Measurements from ENCODE around the gene MIPOL1. TPM values are rescaled to one million over a fixed set of nuclear protein-coding genes. Genes with fewer than 3 reads are reported as not detected.

MIPOL1 gene
- total RNA-seq, 2 experiments from 2014 or later = 0.15 TPM; not detected in 1

DNA sequence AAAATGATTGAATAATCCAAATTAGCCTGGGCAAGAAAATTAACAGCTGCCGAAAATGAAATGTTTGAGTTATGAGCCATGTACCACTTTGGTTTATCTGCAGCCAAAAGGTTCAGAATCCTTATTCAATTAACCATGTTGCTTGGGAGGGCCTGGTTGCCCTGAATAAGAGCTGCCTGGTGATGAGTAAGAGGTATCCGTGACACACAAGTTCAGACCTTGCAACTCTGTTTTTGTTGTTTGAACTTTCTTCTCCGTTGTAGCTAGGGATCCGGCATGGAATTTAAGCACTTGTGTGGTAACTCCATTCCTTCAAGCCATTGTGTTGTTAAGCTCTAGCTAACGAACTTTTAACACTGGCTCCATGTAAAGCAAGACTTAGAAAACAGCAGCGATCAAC is 361.6 kb downstream of the MIPOL1 start:
- H3K27ac Mint-ChIP-seq = no peak overlapping the region
- H3K4me1 Mint-ChIP-seq (ENCODE audit: low read depth) = no peaks in the 10 kb centered on the region
- no peaks in the 10 kb centered on the region for H3K36me3 Mint-ChIP-seq (ENCODE audit: low read depth)
- peaks cover 1% of the 10 kb centered on the region for H3K9me3 Mint-ChIP-seq
- intact Hi-C loops (cut with micrococcal nuclease) = no loop called here
- DNase-seq = no peak
- CTCF ChIA-PET = no interaction called here
- H3K27me3 Mint-ChIP-seq (ENCODE audit: low read depth) = no peaks in the 10 kb centered on the region
- H3K4me3 Mint-ChIP-seq = no peak overlapping the region

GRCh38 chr14:37563189-37563588 is 365.5 kb downstream of the MIPOL1 start:
- H3K4me1 Mint-ChIP-seq (ENCODE audit: low read depth) = no peaks in the 10 kb centered on the region
- H3K9me3 Mint-ChIP-seq = no peaks in the 10 kb centered on the region
- H3K36me3 Mint-ChIP-seq (ENCODE audit: low read depth) = no peaks in the 10 kb centered on the region
- no peak for DNase-seq
- H3K27me3 Mint-ChIP-seq (ENCODE audit: low read depth) = no peaks in the 10 kb centered on the region
- no peak overlapping the region for H3K4me3 Mint-ChIP-seq
- intact Hi-C loops (cut with micrococcal nuclease) = no loop called here
- CTCF ChIA-PET = no interaction called here
- no peak overlapping the region for H3K27ac Mint-ChIP-seq

DNA sequence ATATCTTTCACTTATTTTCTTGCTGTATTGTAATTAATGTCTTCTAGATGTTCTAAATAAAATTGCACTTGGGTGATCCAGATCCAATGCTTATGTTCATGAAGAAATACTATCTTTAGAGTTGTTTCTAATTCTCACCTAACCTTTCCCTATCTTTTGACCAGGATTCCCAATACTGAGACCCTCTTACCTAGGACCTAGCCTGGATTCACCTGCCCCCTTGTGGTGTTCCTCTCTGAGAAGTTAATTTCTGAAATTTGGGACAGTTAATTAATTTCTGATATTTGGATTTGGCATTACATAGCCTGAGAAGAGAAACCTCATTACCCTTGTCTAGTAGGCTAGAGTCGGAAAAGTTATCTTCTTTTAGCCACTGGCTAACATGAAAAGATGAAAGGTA is 367.8 kb downstream of the MIPOL1 start:
- no peak overlapping the region for H3K4me3 Mint-ChIP-seq
- DNase-seq = no peak
- CTCF ChIA-PET = no interaction called here
- no peaks in the 10 kb centered on the region for H3K4me1 Mint-ChIP-seq (ENCODE audit: low read depth)
- H3K27ac Mint-ChIP-seq = no peak overlapping the region
- no peaks in the 10 kb centered on the region for H3K36me3 Mint-ChIP-seq (ENCODE audit: low read depth)
- H3K27me3 Mint-ChIP-seq (ENCODE audit: low read depth) = peaks cover 3% of the 10 kb centered on the region
- no peaks in the 10 kb centered on the region for H3K9me3 Mint-ChIP-seq
- intact Hi-C loops (cut with micrococcal nuclease) = no loop called here

GRCh38 chr14:37566811-37567371 is 369.2 kb downstream of the MIPOL1 start:
- Mint-ChIP-seq H3K27me3 (ENCODE audit: low read depth) (peaks cover 6% of the 10 kb centered on the region), H3K36me3 (ENCODE audit: low read depth) (no peaks in the 10 kb centered on the region), H3K4me1 (ENCODE audit: low read depth) (no peaks in the 10 kb centered on the region), H3K4me3 (no peak overlapping the region), H3K27ac (no peak overlapping the region), H3K9me3 (no peaks in the 10 kb centered on the region)
- DNase-seq = no peak
- CTCF ChIA-PET = no interaction called here
- intact Hi-C loops (cut with micrococcal nuclease) = no loop called here

- no peak for DNase-seq
- Mint-ChIP-seq H3K36me3 (ENCODE audit: low read depth) (no peaks in the 10 kb centered on the region), H3K9me3 (no peaks in the 10 kb centered on the region), H3K27ac (no peak overlapping the region), H3K4me1 (ENCODE audit: low read depth) (no peaks in the 10 kb centered on the region), H3K27me3 (ENCODE audit: low read depth) (peaks cover 8% of the 10 kb centered on the region), H3K4me3 (no peak overlapping the region)
- CTCF ChIA-PET = no interaction called here
- intact Hi-C loops (cut with micrococcal nuclease) = no loop called here
Observed at GRCh38 chr14:37569729-37570128, 372.0 kb downstream of the MIPOL1 start.

- intact Hi-C loops (cut with micrococcal nuclease) = no loop called here
- Mint-ChIP-seq H3K27ac (peak overlapping the region; percentile 37), H3K4me1 (ENCODE audit: low read depth) (no peaks in the 10 kb centered on the region), H3K4me3 (no peak overlapping the region), H3K36me3 (ENCODE audit: low read depth) (no peaks in the 10 kb centered on the region), H3K9me3 (no peaks in the 10 kb centered on the region), H3K27me3 (ENCODE audit: low read depth) (peaks cover 9% of the 10 kb centered on the region)
- CTCF ChIA-PET = no interaction called here
- DNase-seq = no peak
Observed at GRCh38 chr14:37571391-37571790, 373.7 kb downstream of the MIPOL1 start.

DNA sequence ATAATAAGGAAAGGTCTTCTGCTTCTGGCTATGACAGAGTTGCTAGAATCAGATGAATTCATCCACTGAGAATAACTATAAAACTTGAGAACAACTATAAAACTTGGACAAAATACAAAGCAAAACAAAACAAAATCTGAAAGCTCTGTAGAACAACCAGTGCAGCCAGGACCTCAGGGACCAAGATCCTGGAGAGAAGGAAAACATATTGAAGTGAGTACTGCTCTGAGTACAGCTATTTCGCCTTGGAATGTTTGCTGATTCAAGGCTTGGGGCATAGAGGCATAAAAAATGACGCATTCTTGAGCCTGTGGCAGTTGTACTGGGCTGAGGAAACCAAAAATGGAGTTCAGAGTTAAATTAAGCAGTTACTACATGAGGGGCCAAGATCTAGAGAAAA is 375.6 kb downstream of the MIPOL1 start:
- Mint-ChIP-seq H3K27me3 (ENCODE audit: low read depth) (peaks cover 10% of the 10 kb centered on the region), H3K27ac (no peak overlapping the region), H3K9me3 (no peaks in the 10 kb centered on the region), H3K4me3 (no peak overlapping the region), H3K4me1 (ENCODE audit: low read depth) (no peaks in the 10 kb centered on the region), H3K36me3 (ENCODE audit: low read depth) (no peaks in the 10 kb centered on the region)
- CTCF ChIA-PET = no interaction called here
- intact Hi-C loops (cut with micrococcal nuclease) = no loop called here
- no peak for DNase-seq

- peaks cover 25% of the 10 kb centered on the region for H3K27me3 Mint-ChIP-seq (ENCODE audit: low read depth)
- no peak overlapping the region for H3K4me3 Mint-ChIP-seq
Observed at GRCh38 chr14:37579274-37579673, 381.5 kb downstream of the MIPOL1 start.

DNA sequence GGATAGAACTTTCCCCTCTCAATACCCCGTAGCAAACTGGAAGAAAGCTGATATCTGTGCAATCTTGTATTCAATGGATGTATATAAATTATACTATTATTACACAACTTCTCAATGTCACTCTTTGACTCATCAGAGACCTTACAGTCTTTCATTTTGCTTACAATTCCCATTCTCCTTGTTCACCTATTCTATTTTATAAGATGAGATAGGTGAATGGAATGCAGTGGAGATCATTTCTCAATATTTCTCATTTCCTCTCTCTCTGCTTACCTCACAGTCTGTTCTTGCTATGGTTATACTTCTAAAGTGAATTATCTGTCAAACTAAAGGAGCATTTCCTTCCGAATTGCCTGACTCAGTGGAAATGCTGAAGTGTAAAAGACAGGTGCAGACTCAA is 382.4 kb downstream of the MIPOL1 start:
- DNase-seq = no peak
- no peaks in the 10 kb centered on the region for H3K4me1 Mint-ChIP-seq (ENCODE audit: low read depth)
- no peaks in the 10 kb centered on the region for H3K36me3 Mint-ChIP-seq (ENCODE audit: low read depth)
- intact Hi-C loops (cut with micrococcal nuclease) = no loop called here
- H3K9me3 Mint-ChIP-seq = no peaks in the 10 kb centered on the region
- H3K27me3 Mint-ChIP-seq (ENCODE audit: low read depth) = peaks cover 29% of the 10 kb centered on the region
- no peak overlapping the region for H3K4me3 Mint-ChIP-seq
- H3K27ac Mint-ChIP-seq = no peak overlapping the region
- CTCF ChIA-PET = no interaction called here

More at GRCh38 chr14:37579274-37579673, 381.5 kb downstream of the MIPOL1 start:
- Mint-ChIP-seq H3K27ac (no peak overlapping the region), H3K4me1 (ENCODE audit: low read depth) (no peaks in the 10 kb centered on the region), H3K36me3 (ENCODE audit: low read depth) (no peaks in the 10 kb centered on the region), H3K9me3 (no peaks in the 10 kb centered on the region)
- intact Hi-C loops (cut with micrococcal nuclease) = no loop called here
- CTCF ChIA-PET = no interaction called here
- no peak for DNase-seq

- intact Hi-C loops (cut with micrococcal nuclease) = no loop called here
- DNase-seq = no peak
- Mint-ChIP-seq H3K27me3 (ENCODE audit: low read depth) (peaks cover 55% of the 10 kb centered on the region), H3K4me1 (ENCODE audit: low read depth) (no peaks in the 10 kb centered on the region), H3K27ac (no peak overlapping the region), H3K9me3 (no peaks in the 10 kb centered on the region), H3K36me3 (ENCODE audit: low read depth) (peaks cover 2% of the 10 kb centered on the region), H3K4me3 (no peak overlapping the region)
- CTCF ChIA-PET = no interaction called here
Observed at GRCh38 chr14:37583358-37584210, 385.8 kb downstream of the MIPOL1 start.

GRCh38 chr14:37584211-37585100 is 386.7 kb downstream of the MIPOL1 start:
- H3K4me1 Mint-ChIP-seq (ENCODE audit: low read depth) = no peaks in the 10 kb centered on the region
- CTCF ChIA-PET = no interaction called here
- no peak overlapping the region for H3K4me3 Mint-ChIP-seq
- H3K9me3 Mint-ChIP-seq = no peaks in the 10 kb centered on the region
- no peak for DNase-seq
- H3K27me3 Mint-ChIP-seq (ENCODE audit: low read depth) = peaks cover 62% of the 10 kb centered on the region
- H3K27ac Mint-ChIP-seq = no peak overlapping the region
- peaks cover 3% of the 10 kb centered on the region for H3K36me3 Mint-ChIP-seq (ENCODE audit: low read depth)
- intact Hi-C loops (cut with micrococcal nuclease) = loop anchor here (5.0 kb wide), 1 partner anchor 623 kb away; the partner anchor contains the start of gene SSTR1

DNA sequence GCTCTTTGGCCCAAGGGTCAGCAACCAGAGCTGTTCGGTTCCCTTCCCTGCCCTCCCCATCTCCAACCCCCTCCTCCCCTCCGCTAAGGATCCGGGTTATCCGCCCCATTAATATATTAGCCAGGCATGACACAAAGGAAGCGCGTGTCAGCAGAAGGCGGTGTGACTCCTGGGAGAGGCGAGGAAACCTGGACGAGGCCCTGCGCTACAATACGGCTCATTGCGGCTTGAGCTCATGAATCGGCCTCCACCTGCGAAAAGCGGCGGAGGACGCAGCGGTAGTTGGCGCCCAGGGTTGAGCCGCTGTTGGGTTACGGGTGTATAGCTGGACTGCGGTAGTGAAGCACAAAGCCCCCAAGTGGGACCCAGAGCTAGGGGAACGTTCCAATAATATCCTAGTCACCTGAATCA is 387.4 kb downstream of the MIPOL1 start:
- peaks cover 58% of the 10 kb centered on the region for H3K27me3 Mint-ChIP-seq (ENCODE audit: low read depth)
- no peak overlapping the region for H3K27ac Mint-ChIP-seq
- peaks cover 3% of the 10 kb centered on the region for H3K36me3 Mint-ChIP-seq (ENCODE audit: low read depth)
- H3K4me3 Mint-ChIP-seq = no peak overlapping the region
- DNase-seq = no peak
- intact Hi-C loops (cut with micrococcal nuclease) = loop anchor here (5.0 kb wide), 1 partner anchor 622 kb away; the partner anchor contains the start of gene SSTR1
- H3K4me1 Mint-ChIP-seq (ENCODE audit: low read depth) = no peaks in the 10 kb centered on the region
- H3K9me3 Mint-ChIP-seq = no peaks in the 10 kb centered on the region
- CTCF ChIA-PET = no interaction called here

All from activated naive CD4-positive, alpha-beta T cell treated with anti-CD3 and anti-CD28 coated beads for 36 hours (primary cell).